ENCODE results near the gene EYS. TPM values are rescaled to one million over a fixed set of nuclear protein-coding genes. Genes with fewer than 3 reads are reported as not detected.

EYS gene
- total and polyA plus RNA-seq, 8 donors: 0.24 to 0.85 (median 0.55) TPM

DNA sequence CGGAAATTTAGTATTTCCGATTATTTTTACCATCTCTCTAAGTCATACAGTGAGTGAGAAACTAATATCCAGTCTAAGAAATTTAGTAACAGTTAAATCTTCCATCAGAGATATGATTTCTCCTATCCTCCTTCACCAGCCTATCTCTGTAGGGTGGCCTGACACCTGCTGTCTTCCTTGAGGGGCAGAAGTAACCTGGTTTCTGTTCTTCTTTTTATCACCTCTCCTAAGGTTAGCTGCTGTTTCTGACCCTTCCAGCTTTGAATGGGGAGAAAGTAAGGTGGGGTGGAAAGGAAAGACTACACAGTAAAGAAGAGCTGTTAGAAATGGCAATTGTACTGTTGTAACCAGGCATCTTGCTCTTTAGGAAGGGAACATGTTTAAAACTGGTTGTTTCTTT, 1623.8 kb downstream of the EYS start:
- H3K36me3 ChIP-seq: no peaks in the 10 kb centered on the region
- DNase-seq (no peak), ATAC-seq (no peak)
- TF ChIP-seq, protein P1, sequence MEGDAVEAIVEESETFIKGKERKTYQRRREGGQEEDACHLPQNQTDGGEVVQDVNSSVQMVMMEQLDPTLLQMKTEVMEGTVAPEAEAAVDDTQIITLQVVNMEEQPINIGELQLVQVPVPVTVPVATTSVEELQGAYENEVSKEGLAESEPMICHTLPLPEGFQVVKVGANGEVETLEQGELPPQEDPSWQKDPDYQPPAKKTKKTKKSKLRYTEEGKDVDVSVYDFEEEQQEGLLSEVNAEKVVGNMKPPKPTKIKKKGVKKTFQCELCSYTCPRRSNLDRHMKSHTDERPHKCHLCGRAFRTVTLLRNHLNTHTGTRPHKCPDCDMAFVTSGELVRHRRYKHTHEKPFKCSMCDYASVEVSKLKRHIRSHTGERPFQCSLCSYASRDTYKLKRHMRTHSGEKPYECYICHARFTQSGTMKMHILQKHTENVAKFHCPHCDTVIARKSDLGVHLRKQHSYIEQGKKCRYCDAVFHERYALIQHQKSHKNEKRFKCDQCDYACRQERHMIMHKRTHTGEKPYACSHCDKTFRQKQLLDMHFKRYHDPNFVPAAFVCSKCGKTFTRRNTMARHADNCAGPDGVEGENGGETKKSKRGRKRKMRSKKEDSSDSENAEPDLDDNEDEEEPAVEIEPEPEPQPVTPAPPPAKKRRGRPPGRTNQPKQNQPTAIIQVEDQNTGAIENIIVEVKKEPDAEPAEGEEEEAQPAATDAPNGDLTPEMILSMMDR (IDR thresholded peaks at IDR 0.05): no peak
- no peaks in the 10 kb centered on the region for H3K27me3 ChIP-seq
- H3K9me3 ChIP-seq: peaks cover 0 to 3% of the 10 kb centered on the region in 2 donors
- no peak overlapping the region for H3K27ac ChIP-seq
- intact Hi-C loops (cut with DNase I): no loop called here
- no peak overlapping the region for H3K4me3 ChIP-seq
- H3K4me1 ChIP-seq: no peaks in the 10 kb centered on the region

GRCh38 chr6:64081453-64081852, 1625.6 kb downstream of the EYS start:
- TF ChIP-seq, protein P1 (IDR thresholded peaks at IDR 0.05): no peak
- Histone ChIP-seq H3K4me1 (no peaks in the 10 kb centered on the region), H3K27me3 (no peaks in the 10 kb centered on the region), H3K4me3 (no peak overlapping the region), H3K36me3 (no peaks in the 10 kb centered on the region), H3K27ac (no peak overlapping the region), H3K9me3 (peaks cover 0 to 3% of the 10 kb centered on the region in 2 donors)
- intact Hi-C loops (cut with DNase I): no loop called here
- no peak for ATAC-seq
- no peak for DNase-seq

DNA sequence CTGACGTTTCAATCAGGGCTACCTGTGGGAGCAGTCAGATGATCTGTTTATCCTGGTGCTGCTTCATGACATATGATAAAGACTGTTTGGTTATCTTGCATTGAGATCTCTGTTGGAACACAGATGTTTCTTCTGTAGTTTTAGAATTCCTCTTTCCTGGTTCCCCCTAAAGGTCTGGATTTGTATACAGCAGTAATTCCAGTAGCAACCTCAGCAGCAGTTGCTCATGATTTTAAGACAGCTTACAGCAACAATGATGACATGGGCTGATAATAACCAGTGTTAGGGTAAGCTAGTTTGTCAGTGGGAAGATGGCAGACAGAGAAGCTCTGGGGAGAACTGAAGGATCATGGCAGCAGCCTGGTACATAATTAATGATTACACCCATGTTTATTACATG, 1632.0 kb downstream of the EYS start:
- DNase-seq (no peak), ATAC-seq (no peak)
- no peaks in the 10 kb centered on the region for H3K9me3 ChIP-seq
- H3K4me3 ChIP-seq: no peak overlapping the region
- intact Hi-C loops (cut with DNase I): no loop called here
- no peaks in the 10 kb centered on the region for H3K36me3 ChIP-seq
- H3K27me3 ChIP-seq: no peaks in the 10 kb centered on the region
- no peak overlapping the region for H3K27ac ChIP-seq
- TF ChIP-seq, protein P1 (IDR thresholded peaks at IDR 0.05): no peak
- H3K4me1 ChIP-seq: no peaks in the 10 kb centered on the region

DNA sequence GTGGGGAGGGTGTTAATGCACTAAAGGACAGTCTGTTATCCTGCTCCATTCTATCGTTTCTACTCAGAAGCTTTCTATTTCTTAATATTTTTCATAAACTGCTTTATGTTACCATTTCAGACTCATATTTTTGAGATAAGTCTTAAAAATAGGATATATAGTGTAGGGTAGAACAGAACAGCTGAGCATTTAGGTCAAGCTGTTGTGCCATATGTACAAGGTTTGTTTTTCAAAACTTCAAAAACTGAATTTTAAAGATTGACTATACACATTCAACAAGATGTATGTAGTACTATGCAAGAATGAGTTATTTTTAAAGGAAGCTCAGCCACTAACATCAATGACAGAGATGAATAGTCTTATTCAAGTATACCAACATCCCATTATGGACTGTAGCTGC, 1634.3 kb downstream of the EYS start:
- Histone ChIP-seq H3K36me3 (no peaks in the 10 kb centered on the region), H3K9me3 (no peaks in the 10 kb centered on the region), H3K4me3 (no peak overlapping the region), H3K27me3 (no peaks in the 10 kb centered on the region), H3K4me1 (no peaks in the 10 kb centered on the region), H3K27ac (no peak overlapping the region)
- TF ChIP-seq, protein P1 (IDR thresholded peaks at IDR 0.05): no peak
- no peak for DNase-seq
- no peak for ATAC-seq
- intact Hi-C loops (cut with DNase I): no loop called here

- TF ChIP-seq, protein P1 (IDR thresholded peaks at IDR 0.05): no peak
Measured at GRCh38 chr6:64064919-64065318, 1642.1 kb downstream of the EYS start.

More at GRCh38 chr6:64064919-64065318, 1642.1 kb downstream of the EYS start:
- no peak overlapping the region for H3K4me3 ChIP-seq
- H3K36me3 ChIP-seq: no peaks in the 10 kb centered on the region
- no peaks in the 10 kb centered on the region for H3K4me1 ChIP-seq
- ATAC-seq (no peak), DNase-seq (no peak)
- H3K27me3 ChIP-seq: no peaks in the 10 kb centered on the region
- H3K27ac ChIP-seq: no peak overlapping the region
- intact Hi-C loops (cut with DNase I): no loop called here
- no peaks in the 10 kb centered on the region for H3K9me3 ChIP-seq

All from left lung (tissue), 10 donors.